Measurements from ENCODE around the gene SDR42E2. TPM values are rescaled to one million over a fixed set of nuclear protein-coding genes. Genes with fewer than 3 reads are reported as not detected.

Gene SDR42E2
- total RNA-seq, 1 donor from 2014 or later = not detected

DNA sequence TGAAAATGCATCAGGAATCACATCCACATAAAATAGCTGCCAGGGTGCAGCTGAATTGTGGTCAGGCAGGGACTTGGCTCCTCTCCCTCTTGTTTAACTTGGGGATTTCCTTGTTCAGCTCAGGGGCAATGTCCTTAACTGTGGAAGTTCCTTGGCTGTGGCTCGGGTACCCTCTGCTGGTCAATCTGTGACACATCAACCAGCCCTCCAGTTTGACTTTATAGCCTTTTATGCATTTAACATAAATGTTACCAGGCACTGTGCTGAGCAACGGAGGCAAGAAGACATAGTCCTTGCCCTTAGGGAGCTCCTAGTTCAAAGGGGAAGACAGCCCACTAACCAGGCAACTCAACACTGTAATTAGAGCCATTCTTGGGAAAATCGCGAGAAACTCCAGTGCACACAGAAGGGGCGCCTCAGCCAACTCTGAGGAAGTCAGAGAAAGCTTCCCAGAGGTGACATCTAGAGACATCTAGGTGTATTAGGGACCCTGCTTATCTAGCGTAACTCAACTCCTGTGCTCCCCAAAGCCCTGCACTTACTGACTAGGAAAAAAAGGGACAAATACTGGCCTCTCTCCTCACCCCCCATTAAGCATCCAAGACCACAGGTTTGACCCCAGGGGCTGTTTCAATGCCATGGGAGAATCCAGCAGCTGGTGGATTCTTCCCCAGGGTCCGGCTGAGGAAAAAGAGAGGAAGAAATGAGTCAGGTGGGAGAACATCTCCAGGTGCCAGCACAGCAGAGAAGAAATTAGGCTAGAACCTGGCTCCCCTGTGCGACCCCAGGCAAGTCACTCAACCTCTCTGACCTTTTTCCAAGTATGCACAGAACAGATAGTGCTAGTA lies 26.5 kb downstream of the SDR42E2 start:
- H3K9ac ChIP-seq = no peak overlapping the region
- no peak overlapping the region for H3K4me3 ChIP-seq
- no peaks in the 10 kb centered on the region for H3K9me3 Mint-ChIP-seq
- no peaks in the 10 kb centered on the region for H3K9me3 ChIP-seq (ENCODE audit: low read depth)
- peaks cover 9% of the 10 kb centered on the region for H3F3A ChIP-seq (ENCODE audit: low read depth)
- no peak for TF ChIP-seq EZH2phosphoT487 (IDR thresholded peaks at IDR 0.05)
- TF ChIP-seq, protein P1, sequence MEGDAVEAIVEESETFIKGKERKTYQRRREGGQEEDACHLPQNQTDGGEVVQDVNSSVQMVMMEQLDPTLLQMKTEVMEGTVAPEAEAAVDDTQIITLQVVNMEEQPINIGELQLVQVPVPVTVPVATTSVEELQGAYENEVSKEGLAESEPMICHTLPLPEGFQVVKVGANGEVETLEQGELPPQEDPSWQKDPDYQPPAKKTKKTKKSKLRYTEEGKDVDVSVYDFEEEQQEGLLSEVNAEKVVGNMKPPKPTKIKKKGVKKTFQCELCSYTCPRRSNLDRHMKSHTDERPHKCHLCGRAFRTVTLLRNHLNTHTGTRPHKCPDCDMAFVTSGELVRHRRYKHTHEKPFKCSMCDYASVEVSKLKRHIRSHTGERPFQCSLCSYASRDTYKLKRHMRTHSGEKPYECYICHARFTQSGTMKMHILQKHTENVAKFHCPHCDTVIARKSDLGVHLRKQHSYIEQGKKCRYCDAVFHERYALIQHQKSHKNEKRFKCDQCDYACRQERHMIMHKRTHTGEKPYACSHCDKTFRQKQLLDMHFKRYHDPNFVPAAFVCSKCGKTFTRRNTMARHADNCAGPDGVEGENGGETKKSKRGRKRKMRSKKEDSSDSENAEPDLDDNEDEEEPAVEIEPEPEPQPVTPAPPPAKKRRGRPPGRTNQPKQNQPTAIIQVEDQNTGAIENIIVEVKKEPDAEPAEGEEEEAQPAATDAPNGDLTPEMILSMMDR (IDR thresholded peaks at IDR 0.05) = peak; percentile 87
- TF ChIP-seq EZH2 (IDR thresholded peaks at IDR 0.05) = no peak
- H3K4me3 Mint-ChIP-seq = peak overlapping the region; percentile 91
- no peaks in the 10 kb centered on the region for H3K36me3 Mint-ChIP-seq
- peaks cover 4% of the 10 kb centered on the region for H3K4me1 ChIP-seq
- H3K79me2 ChIP-seq (ENCODE audit: low read depth) = no peaks in the 10 kb centered on the region
- no peaks in the 10 kb centered on the region for H3K36me3 ChIP-seq
- H3K4me1 Mint-ChIP-seq = peaks cover 19% of the 10 kb centered on the region
- H3K27ac ChIP-seq = no peak overlapping the region
- peaks cover 16% of the 10 kb centered on the region for H3K27me3 ChIP-seq
- peak overlapping the region; percentile 20 for H3K4me2 ChIP-seq
- H3K27ac Mint-ChIP-seq = no peak overlapping the region
- H2AFZ ChIP-seq (replicated peaks) = no peak overlapping the region
- peak; percentile 87 for DNase-seq (ENCODE audit: low spot score)
- peaks cover 5% of the 10 kb centered on the region for H3K27me3 Mint-ChIP-seq (ENCODE audit: insufficient read depth, low read depth)
- H4K20me1 ChIP-seq (ENCODE audit: low read depth) = peaks cover 10% of the 10 kb centered on the region

- Mint-ChIP-seq H3K27me3 (ENCODE audit: insufficient read depth, low read depth) (peaks cover 10% of the 10 kb centered on the region), H3K36me3 (no peaks in the 10 kb centered on the region), H3K9me3 (no peaks in the 10 kb centered on the region), H3K4me1 (peaks cover 19% of the 10 kb centered on the region), H3K4me3 (peak overlapping the region; percentile 91), H3K27ac (no peak overlapping the region)
- peak overlapping the region; percentile 82 for H3K4me2 ChIP-seq
- peak overlapping the region; percentile 70 for H3K4me3 ChIP-seq
- no peaks in the 10 kb centered on the region for H3K9me3 ChIP-seq (ENCODE audit: low read depth)
- H3K27ac ChIP-seq = no peak overlapping the region
- DNase-seq (ENCODE audit: low spot score) = no peak
- H4K20me1 ChIP-seq (ENCODE audit: low read depth) = peaks cover 10% of the 10 kb centered on the region
- peaks cover 4% of the 10 kb centered on the region for H3K4me1 ChIP-seq
- no peaks in the 10 kb centered on the region for H3K36me3 ChIP-seq
- no peaks in the 10 kb centered on the region for H3K79me2 ChIP-seq (ENCODE audit: low read depth)
- peak overlapping the region; percentile 21 for H2AFZ ChIP-seq (replicated peaks)
- no peak overlapping the region for H3K9ac ChIP-seq
- H3K27me3 ChIP-seq = peaks cover 16% of the 10 kb centered on the region
- TF ChIP-seq EZH2 (IDR thresholded peaks at IDR 0.05) = no peak
- TF ChIP-seq, protein P1 (IDR thresholded peaks at IDR 0.05) = no peak
- TF ChIP-seq EZH2phosphoT487 (IDR thresholded peaks at IDR 0.05) = no peak
- peaks cover 9% of the 10 kb centered on the region for H3F3A ChIP-seq (ENCODE audit: low read depth)
Observed at GRCh38 chr16:22189473-22190080, 27.3 kb downstream of the SDR42E2 start.

DNA sequence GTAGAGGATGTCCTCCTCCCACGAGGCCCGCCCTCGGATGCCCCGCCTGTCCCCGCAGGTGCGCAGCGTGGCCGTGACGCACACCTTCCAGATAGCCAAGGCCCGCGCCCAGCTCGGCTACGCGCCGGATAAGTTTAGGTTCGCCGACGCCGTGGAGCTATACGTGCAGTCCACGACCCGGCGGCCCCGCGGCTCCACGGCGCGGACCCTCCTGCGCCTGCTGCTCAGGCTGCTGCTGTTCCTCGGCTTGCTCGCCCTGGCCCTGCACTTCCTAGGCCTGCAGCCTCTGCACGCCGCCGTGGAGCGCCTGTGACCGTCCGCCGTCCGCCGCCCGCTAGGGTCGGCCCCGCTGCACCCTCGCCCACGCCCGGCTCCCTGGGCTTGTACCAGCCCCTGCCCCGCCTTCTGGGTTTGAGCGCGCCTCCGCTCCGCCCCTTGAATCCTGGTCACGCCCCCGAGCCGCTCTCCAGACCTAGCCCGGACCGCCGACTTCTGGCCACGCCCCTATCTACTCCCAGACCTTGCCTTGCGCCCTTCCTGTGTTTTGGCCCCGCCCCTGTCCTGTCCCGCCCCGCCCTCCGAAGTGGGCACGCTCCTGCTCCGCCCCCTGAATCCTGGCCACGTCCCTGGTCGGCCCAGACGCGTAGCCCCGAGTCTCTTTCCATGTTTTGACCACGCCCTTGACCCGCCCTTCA lies 27.9 kb downstream of the SDR42E2 start:
- Mint-ChIP-seq H3K36me3 (no peaks in the 10 kb centered on the region), H3K4me1 (peaks cover 24% of the 10 kb centered on the region), H3K4me3 (peak overlapping the region; percentile 91), H3K27ac (no peak overlapping the region), H3K9me3 (peaks cover under 1% of the 10 kb centered on the region), H3K27me3 (ENCODE audit: insufficient read depth, low read depth) (peaks cover 16% of the 10 kb centered on the region)
- H3K27ac ChIP-seq = no peak overlapping the region
- H3K36me3 ChIP-seq = no peaks in the 10 kb centered on the region
- H3K9me3 ChIP-seq (ENCODE audit: low read depth) = no peaks in the 10 kb centered on the region
- peaks cover 9% of the 10 kb centered on the region for H3F3A ChIP-seq (ENCODE audit: low read depth)
- H4K20me1 ChIP-seq (ENCODE audit: low read depth) = peaks cover 10% of the 10 kb centered on the region
- no peak for TF ChIP-seq EZH2phosphoT487 (IDR thresholded peaks at IDR 0.05)
- TF ChIP-seq EZH2 (IDR thresholded peaks at IDR 0.05) = peak; percentile 49
- peaks cover 4% of the 10 kb centered on the region for H3K4me1 ChIP-seq
- no peaks in the 10 kb centered on the region for H3K79me2 ChIP-seq (ENCODE audit: low read depth)
- peaks cover 16% of the 10 kb centered on the region for H3K27me3 ChIP-seq
- H3K4me3 ChIP-seq = peak overlapping the region; percentile 70
- peak overlapping the region; percentile 82 for H3K4me2 ChIP-seq
- no peak overlapping the region for H3K9ac ChIP-seq
- peak overlapping the region; percentile 21 for H2AFZ ChIP-seq (replicated peaks)
- DNase-seq (ENCODE audit: low spot score) = no peak
